Stomach (tissue), 9 donors: ENCODE measurements around the gene DACH1. TPM values are rescaled to one million over a fixed set of nuclear protein-coding genes. Genes with fewer than 3 reads are reported as not detected.

Experiments
- DNase-seq, 2 donors: peaks; one replicate each; pipeline versions ENCODE4 v3.0.0 to v3.0.0-alpha.2; 2013 to 2019
- H3K27ac ChIP-seq, 5 donors: fragments of 200-600 bp in 4 of 5; sonication (generic) in 4 of 5; one replicate each; pipeline ENCODE4 v1.5.1; 2013 to 2019; ENCODE audit warnings: mild to moderate bottlenecking in 1 of 5, moderate library complexity in 1 of 5
- H3K27me3 ChIP-seq, 3 donors: fragments of 200-600 bp; sonication (generic); one replicate each; pipeline ENCODE4 v1.5.1; 2017 to 2019; ENCODE audit warnings: mixed run types in 1 of 3
- H3K36me3 ChIP-seq, 4 donors: fragments of 200-600 bp; sonication (generic); 1 replicate in 3 of 4; 2 replicates in 1 of 4; pipeline ENCODE4 v1.5.1; 2016 to 2019
- H3K4me1 ChIP-seq, 4 donors: fragments of 200-600 bp; sonication (generic); one replicate each; pipeline ENCODE4 v1.5.1; 2016 to 2019
- H3K4me3 ChIP-seq, 4 donors: fragments of 200-600 bp; sonication (generic) in 3 of 4; one replicate each; pipeline ENCODE4 v1.5.1; 2016 to 2019; ENCODE audit warnings: mild to moderate bottlenecking in 1 of 4
- H3K9me3 ChIP-seq, 4 donors: fragments of 200-600 bp; sonication (generic); one replicate each; pipeline ENCODE4 v1.5.1; 2016 to 2019
- EP300 ChIP-seq: sonication (generic); formaldehyde crosslinking; IDR thresholded peaks from one replicate; pipeline ENCODE4 v1.6.1; 2017; ENCODE audit warnings: antibody characterized with exemption
- POLR2A ChIP-seq, 4 donors: fragments of 450-650 bp; IDR thresholded peaks; one replicate each; pipeline ENCODE4 v1.6.1; 2016; ENCODE audit warnings: antibody characterized with exemption in 4 of 4, control low read depth in 2 of 4, mild to moderate bottlenecking in 1 of 4, moderate library complexity in 1 of 4
- POLR2AphosphoS5 ChIP-seq, 3 donors: sonication (generic); formaldehyde crosslinking; IDR thresholded peaks; one replicate each; pipeline ENCODE4 v1.6.1; 2016; ENCODE audit warnings: antibody characterized with exemption in 3 of 3
- WGBS, 5 donors: extraction: QIAGEN DNeasy Blood & Tissue Kit in 3 of 5; methylation state at CpG; one replicate each; pipeline versions ENCODE4 v1.1.5 to v1.1.7; 2013 to 2018; 5-methylcytosine and 5-hydroxymethylcytosine counted together
- intact Hi-C: fragments of 100-400 bp; cut with DNase I; formaldehyde crosslinking; loops from one replicate; pipeline ENCODE4 v1.15.1; 2023; ENCODE audit warnings: low total_unique reads
- polyA plus RNA-seq, 3 donors: library from polyadenylated mRNA; stranded (reverse); fragments of 200-250 nt; gene quantifications; one replicate each; pipeline ENCODE4 v1.2.3, GENCODE V29; 2013
- total RNA-seq, 5 donors: library from RNA; depleted of rRNA; stranded (reverse); fragments of >200 nt; gene quantifications; one replicate each; pipeline versions ENCODE4 v1.1.0 to v1.2.3, GENCODE V29; 2014 to 2016
- TF ChIP-seq, protein P1 (sequence below), 7 experiments: fragments of 450-650 bp in 4 of 7; fragments of 200-600 bp in 3 of 7; sonication (generic) in 3 of 7; IDR thresholded peaks; one replicate each; pipeline ENCODE4 v1.5.1; 2016 to 2019; ENCODE audit warnings: antibody characterized with exemption in 7 of 7, control low read depth in 2 of 7, mild to moderate bottlenecking in 1 of 7
- donor health status: healthy with polysubstance abuse.
- donor health status: Bipolar disorder and iron deficiency.
- donor health status: healthy.

DACH1 gene
- total and polyA plus RNA-seq, 8 donors: 0.28 to 9.4 (median 2.9) TPM; not detected in 1

DNA sequence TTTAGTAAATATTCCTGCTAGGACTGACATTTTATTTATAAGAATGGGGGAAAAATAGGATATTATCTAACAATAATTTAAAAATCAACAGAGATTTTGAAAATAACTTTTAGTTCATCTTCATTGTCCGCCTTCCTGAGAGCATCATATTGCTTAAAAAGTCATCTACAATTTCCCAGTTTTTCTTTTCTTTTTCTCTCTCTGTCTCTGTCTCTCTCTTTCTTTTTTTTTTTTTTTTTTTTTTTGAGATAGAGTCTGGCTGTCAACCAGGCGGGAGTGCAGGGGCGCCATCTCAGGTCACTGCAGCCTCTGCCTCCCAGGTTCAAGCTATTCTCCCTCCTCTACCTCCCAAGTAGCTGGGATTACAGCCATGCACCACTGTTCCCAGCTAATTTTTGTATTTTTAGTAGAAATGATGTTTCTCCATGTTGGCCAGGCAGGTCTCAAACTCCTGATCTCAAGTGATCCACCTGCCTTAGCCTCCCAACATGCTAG, 276.3 kb downstream of the DACH1 start:
- Histone ChIP-seq H3K4me3 (no peak overlapping the region), H3K36me3 (no peaks in the 10 kb centered on the region), H3K9me3 (no peaks in the 10 kb centered on the region), H3K27ac (no peak overlapping the region), H3K27me3 (no peaks in the 10 kb centered on the region), H3K4me1 (no peaks in the 10 kb centered on the region)
- DNase-seq: no peak
- WGBS, 5 donors: 95 to 97% (median 96%) methylated on average over 3 of the region's 3 CpGs
- intact Hi-C loops: no loop called here
- TF ChIP-seq POLR2AphosphoS5 (IDR thresholded peaks at IDR 0.05): no peak
- TF ChIP-seq POLR2A (IDR thresholded peaks at IDR 0.05): no peak
- no peak for TF ChIP-seq EP300
- TF ChIP-seq, protein P1, sequence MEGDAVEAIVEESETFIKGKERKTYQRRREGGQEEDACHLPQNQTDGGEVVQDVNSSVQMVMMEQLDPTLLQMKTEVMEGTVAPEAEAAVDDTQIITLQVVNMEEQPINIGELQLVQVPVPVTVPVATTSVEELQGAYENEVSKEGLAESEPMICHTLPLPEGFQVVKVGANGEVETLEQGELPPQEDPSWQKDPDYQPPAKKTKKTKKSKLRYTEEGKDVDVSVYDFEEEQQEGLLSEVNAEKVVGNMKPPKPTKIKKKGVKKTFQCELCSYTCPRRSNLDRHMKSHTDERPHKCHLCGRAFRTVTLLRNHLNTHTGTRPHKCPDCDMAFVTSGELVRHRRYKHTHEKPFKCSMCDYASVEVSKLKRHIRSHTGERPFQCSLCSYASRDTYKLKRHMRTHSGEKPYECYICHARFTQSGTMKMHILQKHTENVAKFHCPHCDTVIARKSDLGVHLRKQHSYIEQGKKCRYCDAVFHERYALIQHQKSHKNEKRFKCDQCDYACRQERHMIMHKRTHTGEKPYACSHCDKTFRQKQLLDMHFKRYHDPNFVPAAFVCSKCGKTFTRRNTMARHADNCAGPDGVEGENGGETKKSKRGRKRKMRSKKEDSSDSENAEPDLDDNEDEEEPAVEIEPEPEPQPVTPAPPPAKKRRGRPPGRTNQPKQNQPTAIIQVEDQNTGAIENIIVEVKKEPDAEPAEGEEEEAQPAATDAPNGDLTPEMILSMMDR (IDR thresholded peaks at IDR 0.05): no peak

DNA sequence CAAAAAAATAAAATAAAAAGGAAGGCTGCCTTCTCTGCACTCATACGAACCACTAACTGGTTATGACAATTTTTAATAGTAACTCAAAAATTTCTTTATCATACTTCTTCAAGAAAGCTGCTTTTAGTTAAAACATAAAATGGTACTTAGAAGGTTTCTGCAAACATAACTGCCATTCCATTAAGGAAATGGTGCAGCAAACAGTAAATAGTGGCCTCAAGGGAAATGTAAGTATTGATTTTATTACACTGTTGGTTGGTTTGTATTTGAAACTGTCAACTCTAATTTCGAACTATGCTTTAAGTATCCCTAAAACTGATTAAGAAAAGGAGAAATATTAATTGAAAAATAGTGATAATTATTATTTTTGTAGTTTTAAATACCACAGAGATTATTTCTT, 278.0 kb downstream of the DACH1 start:
- Histone ChIP-seq H3K4me3 (no peak overlapping the region), H3K36me3 (no peaks in the 10 kb centered on the region), H3K27ac (no peak overlapping the region), H3K27me3 (no peaks in the 10 kb centered on the region), H3K4me1 (no peaks in the 10 kb centered on the region), H3K9me3 (no peaks in the 10 kb centered on the region)
- WGBS, 5 donors: 55 to 65% (median 60%) methylated on average over 2 of the region's 2 CpGs
- no peak for DNase-seq
- TF ChIP-seq POLR2AphosphoS5 (IDR thresholded peaks at IDR 0.05) (no peak), POLR2A (IDR thresholded peaks at IDR 0.05) (no peak), EP300 (no peak)
- TF ChIP-seq, protein P1 (IDR thresholded peaks at IDR 0.05): no peak
- intact Hi-C loops: no loop called here

DNA sequence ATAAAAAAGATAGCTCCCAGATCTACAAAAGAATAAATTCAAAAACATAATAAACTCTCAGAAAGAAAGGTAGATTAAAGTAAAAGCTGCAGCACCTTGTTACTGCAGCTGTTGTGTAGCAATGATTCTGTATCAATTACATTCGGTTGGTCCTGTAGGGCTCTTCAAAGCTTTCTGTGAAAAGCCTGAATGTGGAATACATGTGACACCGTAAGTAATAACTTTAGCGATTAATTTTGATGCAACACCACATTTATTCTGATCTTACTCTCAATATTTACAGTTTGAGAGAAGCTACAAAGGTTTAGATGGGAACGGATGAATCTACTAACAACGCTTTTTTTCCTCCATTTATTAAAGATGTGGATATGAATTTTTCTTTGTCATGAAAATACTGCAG, 279.2 kb downstream of the DACH1 start:
- Histone ChIP-seq H3K36me3 (no peaks in the 10 kb centered on the region), H3K9me3 (no peaks in the 10 kb centered on the region), H3K27ac (no peak overlapping the region), H3K27me3 (no peaks in the 10 kb centered on the region), H3K4me3 (no peak overlapping the region), H3K4me1 (no peaks in the 10 kb centered on the region)
- no peak for DNase-seq
- 71 to 82% (median 75%) methylated on average over 5 of the region's 5 CpGs for whole genome bisulfite sequencing, 5 donors
- intact Hi-C loops: no loop called here
- TF ChIP-seq, protein P1 (IDR thresholded peaks at IDR 0.05): no peak
- TF ChIP-seq POLR2A (IDR thresholded peaks at IDR 0.05): no peak
- TF ChIP-seq EP300: no peak
- TF ChIP-seq POLR2AphosphoS5 (IDR thresholded peaks at IDR 0.05): no peak

DNA sequence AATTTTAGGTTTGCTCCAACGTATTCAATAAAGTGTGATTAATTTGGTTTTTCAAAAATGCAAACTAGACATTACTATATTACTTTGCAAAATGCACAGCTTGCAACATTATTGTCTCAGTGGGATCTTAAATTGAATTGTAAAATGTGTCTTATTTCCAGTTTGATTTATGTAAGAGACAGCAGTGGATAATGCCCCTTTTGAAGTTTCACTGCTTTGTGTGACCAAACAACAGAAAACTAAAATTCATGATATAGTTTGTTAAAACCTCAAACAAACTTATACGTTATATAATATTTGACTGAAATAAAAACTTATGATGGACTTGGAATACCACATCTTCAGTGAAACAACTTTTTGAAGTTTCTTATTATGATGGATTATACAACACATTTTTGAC, 279.8 kb downstream of the DACH1 start:
- H3K27me3 ChIP-seq: no peaks in the 10 kb centered on the region
- no peak for TF ChIP-seq EP300
- DNase-seq: no peak
- no peaks in the 10 kb centered on the region for H3K4me1 ChIP-seq
- H3K27ac ChIP-seq: no peak overlapping the region
- no peaks in the 10 kb centered on the region for H3K9me3 ChIP-seq
- 79 to 90% (median 89%) methylated on average over 2 of the region's 2 CpGs for WGBS, 5 donors
- no peak overlapping the region for H3K4me3 ChIP-seq
- no peaks in the 10 kb centered on the region for H3K36me3 ChIP-seq
- intact Hi-C loops: no loop called here

DNA sequence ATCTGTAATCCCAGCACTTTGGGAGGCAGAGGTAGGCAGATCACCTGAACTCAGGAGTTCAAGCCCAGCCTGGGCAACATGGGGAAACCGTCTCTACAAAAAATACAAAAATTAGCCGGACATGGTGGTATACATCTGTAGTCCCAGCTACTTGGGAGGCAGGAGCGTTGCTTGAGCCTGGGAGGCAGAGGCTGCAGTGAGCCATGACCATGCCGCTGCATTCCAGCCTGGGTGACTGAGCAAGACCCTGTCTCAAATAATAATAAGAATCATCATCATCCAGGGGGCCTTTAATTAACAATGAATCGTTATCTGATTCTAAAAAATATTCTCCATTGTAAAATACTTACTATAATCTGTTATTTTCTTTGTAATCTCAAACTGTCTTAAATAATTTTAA, 283.4 kb downstream of the DACH1 start:
- Histone ChIP-seq H3K27ac (no peak overlapping the region), H3K9me3 (no peaks in the 10 kb centered on the region), H3K27me3 (no peaks in the 10 kb centered on the region), H3K4me3 (no peak overlapping the region), H3K4me1 (no peaks in the 10 kb centered on the region), H3K36me3 (no peaks in the 10 kb centered on the region)
- intact Hi-C loops: no loop called here
- WGBS, 5 donors: 88 to 92% (median 91%) methylated on average over 5 of the region's 5 CpGs
- no peak for DNase-seq
- no peak for TF ChIP-seq POLR2A (IDR thresholded peaks at IDR 0.05)
- no peak for TF ChIP-seq POLR2AphosphoS5 (IDR thresholded peaks at IDR 0.05)
- no peak for TF ChIP-seq EP300
- TF ChIP-seq, protein P1 (IDR thresholded peaks at IDR 0.05): no peak
